IPS DF 4.7 (cell line): ENCODE measurements around the gene TRA2B.

Source experiments
- DNase-seq: peaks from one replicate; pipeline ENCODE4 v3.0.0-alpha.2; 2013; ENCODE audit warnings: low spot score; ENCODE audit errors: extremely low read depth

The TRA2B gene

GRCh38 chr3:185954366-185954723 is 16.5 kb upstream of the TRA2B start:
- DNase-seq: no peak

DNA sequence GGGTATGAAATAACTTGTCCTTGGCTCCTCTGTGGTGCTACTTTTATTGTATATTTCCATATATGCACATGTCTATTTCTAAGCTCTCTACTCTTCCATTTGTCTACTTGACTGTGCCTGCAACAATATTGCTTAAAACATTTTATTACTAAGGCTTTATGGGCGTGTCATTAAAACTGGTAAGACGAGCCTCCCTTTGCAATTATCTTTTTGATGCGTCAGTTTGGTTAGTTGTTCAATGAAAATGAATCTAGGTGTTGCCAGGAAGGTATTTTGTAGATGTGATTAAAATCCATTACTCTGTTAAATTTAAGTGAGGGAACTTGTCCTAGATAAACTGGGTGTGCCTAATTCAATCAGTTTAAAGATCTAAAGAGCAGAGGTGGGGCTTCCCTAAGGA is 12.9 kb upstream of the TRA2B start:
- no peak for DNase-seq

- DNase-seq: no peak
These were observed 11.7 kb upstream of the TRA2B start for GRCh38 chr3:185949515-185949914.

DNA sequence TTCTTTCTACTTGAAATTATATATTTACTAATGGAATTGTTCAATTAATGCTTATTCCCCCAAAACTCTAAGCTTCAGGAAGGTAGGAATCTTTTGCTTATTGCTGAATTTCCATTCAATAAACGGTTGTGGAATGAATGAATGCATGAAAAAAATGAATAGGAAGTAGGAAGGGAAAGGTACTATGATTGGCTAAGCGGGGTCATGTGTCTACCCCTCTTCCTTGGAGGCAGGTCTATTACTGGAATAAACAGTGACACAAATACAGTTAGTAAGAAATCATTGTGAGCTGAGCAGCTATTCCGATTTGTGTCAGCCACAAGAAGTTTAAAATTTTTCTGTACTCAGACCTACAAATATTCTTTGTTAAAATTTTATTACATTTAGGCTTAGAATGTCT is 10.5 kb upstream of the TRA2B start:
- DNase-seq: no peak

DNA sequence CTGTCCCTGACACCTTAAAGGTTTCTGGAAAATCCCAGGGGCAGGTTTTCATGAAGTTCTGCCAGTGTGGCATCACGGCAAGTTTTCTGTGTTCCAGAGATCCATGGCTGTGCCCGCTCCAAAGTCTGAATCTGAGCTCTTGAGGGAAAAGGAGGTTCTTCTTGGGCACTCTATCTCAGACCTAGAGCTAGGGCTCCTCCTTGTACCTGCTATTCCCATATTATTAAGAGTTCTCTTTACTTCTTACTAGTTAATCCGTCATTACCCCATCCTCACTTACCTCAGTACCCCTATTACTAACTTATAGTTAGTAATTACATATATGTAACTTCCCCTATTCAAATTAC is 5.9 kb upstream of the TRA2B start:
- DNase-seq: no peak

- DNase-seq: peak; percentile 86
These were observed 5.3 kb upstream of the TRA2B start for GRCh38 chr3:185942907-185943759.

DNA sequence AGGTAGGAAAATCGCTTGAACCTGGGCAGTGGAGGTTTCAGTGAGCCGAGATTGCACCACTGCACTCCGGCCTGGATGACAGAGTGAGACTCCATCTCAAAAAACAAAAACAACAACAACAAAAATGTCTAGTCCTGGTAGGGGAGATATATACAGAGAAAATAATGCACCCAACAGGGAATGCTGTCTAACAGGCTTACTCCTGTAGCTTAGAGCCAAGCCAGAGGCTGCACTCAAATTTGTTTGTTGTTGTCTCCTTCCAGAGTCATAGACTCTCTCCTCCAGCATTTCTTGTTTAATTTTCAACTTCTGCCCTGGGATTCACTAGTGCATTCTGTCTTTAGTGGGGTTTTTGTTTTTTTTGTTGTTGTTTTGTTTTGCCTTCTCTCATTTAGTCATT is 4.6 kb upstream of the TRA2B start:
- no peak for DNase-seq

DNA sequence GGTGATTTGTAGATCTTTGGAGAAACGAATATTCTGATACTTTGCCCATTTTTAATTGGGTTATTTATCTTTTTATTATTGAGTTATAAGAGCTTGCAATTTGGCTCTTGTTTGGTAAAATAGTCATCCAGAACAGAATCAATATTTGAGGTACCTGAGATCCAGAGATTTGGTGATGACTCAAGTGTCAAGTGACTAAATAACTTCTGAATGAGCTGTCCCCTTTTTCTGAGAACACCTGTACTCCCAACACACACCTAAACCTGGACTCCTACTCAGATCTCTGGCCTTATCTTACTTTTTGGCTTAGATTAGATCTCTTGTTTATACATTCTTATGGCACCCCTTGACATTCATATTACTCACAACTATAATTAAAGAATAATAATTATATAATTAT is 3.1 kb upstream of the TRA2B start:
- DNase-seq: no peak

- no peak for DNase-seq
These were observed 1.9 kb upstream of the TRA2B start for GRCh38 chr3:185939721-185940120.

- DNase-seq: peak; percentile 46
These were observed 763 bp downstream of the TRA2B start for GRCh38 chr3:185936814-185937688.

DNA sequence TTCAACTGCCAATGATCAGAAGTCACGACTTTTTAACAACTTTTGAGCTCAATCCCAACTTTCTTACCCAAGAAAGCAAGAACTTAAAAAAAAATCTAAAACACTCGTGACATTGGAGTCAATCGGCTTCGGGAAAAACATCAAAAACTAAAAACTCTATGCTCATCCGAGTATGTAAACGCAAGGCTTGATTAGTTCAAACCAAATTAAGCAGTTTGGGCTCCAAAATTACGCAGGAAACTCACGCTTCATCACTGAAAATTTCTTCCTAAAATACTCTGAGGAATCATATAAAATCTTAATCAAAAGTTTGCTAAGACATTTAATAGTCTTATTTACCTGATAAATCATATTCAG is 1.6 kb downstream of the TRA2B start:
- DNase-seq: no peak

DNA sequence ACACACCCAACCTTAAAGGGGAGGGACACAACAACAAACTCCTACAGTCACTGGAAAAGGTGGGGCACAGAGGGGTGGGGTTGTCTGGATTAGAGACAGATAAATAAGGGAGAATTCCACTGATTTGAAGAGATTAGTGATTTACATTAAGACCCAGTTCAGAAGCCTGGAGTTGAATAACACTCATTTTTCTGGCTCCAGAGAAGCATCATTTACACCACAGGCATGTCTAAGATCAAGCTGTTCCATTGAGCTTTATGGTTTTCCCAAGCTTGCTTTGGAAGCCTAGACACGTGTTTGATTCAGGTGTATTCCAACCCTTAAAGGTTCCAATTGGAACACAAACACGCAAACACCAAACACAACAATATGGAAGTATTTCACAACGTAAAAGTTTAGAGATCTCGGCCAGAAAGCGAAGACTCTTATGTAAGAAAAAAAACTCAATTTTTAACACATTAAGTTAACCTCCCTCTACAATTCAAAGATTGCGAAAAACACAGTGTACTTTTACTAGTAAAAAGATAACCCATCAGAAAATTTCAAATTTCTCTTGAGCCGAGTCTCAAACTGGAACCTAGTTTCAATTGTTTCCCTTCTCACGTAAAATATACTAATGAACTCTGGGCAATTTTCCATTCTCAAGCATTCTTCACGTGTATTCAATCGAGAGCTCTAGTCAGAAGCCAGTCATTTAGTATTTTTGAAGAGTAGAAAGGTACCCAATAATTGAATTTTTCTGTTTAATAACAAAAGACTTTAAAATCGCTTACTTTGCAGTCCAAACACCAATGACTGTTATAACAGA is 2.1 kb downstream of the TRA2B start:
- DNase-seq: no peak

DNA sequence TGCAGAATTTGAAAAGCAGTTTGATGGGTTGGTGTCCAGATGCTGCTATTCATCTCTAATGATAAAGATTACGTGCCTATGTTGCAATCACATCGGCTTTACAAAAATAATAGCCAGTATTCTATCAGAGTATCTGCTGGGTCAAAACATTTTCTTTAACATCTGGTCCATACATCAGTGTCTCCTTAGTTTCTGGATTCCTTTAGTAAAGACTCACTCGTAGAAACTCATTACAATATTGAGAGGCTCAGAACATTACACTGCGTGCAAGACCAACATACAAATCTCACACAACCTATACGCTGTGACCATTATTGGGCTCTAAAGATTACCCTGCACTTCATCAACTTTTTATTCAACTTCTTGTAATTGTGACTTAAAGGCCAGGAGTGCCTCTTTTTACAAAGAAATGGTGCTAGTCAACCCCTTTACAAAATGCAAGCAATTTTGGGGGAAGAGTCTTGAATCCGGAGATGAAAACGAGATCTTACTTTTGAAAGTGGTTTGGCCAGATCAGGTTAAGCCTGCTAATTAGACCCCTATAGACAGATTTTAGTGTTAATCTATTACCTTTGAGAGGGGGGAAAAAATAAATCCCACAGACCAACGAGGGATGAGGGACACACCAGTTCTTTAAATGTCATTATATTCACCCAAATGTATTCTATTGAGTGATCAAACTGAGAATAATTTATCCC is 2.9 kb downstream of the TRA2B start:
- no peak for DNase-seq

GRCh38 chr3:185934174-185934557 is 3.6 kb downstream of the TRA2B start:
- DNase-seq: no peak

DNA sequence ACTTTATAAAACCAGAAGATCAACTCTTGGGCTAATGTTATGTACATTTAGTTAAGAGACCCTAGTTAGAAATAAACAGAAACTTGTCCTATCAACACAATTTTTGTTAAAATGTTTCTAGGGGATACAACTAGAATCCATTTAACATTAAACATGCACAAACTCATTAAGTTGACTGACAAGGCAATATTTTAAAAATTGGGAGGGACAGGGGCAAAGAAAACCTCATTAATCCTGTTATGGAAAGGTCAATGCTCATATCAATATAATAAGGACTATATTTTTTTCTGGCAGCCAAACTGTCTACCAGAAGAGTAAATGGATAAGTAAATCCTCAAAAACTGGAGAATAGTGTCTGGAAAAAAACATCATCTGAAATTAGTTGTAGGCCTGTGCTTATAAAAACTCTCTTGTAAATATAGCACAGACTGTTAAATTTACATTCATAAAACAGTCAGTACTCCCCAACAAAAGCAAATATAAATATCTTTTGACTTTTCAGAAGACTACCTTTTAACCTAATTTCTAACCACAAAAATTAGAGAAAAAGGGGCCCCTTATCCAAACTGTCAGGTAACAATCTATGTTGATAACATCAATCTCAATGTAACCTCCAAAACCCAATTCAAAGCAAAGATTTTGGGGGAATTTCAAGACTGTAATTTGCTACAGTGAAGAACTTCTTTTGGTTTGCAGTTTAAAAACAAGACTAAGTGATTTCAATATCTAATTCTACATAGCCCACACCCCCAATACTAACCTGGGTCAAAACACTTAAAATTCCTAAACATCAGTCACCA is 4.2 kb downstream of the TRA2B start:
- DNase-seq: no peak

DNA sequence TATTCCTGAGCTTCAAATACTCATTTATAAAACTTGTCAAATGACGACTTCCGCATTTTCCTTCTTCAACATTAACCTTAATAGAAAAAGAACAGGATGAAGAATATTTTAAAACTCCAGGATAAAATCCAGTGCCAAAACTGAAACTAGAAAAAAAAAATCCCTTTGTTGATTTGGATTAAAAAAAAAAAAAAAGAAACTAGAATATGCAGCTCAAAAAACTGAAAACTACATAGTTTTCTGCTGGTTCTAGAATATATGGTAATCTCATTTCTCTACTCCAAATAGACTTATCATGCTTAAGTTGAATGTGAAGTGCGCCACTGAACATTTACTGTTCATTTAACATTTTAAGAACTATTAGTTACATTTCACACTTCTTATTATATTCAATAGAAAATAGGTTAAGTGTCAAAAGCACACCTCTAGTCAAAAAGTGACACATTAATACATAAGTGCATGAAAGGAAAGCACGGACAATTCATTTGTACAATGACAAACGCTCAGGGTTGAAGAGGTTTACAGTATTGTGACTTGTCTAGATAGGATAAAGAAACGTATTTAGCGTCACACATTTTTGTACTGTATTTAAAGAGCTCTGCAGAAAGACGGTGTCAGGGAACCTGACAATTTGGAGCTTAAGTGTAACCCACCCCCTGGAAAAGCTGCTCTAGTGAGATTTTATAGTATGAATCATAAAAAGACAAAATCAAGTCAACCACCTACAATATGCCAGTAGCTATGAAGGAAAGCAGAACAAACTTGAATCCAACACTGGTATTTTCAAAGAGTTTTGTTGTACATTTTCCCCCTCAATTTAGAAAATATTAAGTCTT is 5.8 kb downstream of the TRA2B start:
- no peak for DNase-seq

DNA sequence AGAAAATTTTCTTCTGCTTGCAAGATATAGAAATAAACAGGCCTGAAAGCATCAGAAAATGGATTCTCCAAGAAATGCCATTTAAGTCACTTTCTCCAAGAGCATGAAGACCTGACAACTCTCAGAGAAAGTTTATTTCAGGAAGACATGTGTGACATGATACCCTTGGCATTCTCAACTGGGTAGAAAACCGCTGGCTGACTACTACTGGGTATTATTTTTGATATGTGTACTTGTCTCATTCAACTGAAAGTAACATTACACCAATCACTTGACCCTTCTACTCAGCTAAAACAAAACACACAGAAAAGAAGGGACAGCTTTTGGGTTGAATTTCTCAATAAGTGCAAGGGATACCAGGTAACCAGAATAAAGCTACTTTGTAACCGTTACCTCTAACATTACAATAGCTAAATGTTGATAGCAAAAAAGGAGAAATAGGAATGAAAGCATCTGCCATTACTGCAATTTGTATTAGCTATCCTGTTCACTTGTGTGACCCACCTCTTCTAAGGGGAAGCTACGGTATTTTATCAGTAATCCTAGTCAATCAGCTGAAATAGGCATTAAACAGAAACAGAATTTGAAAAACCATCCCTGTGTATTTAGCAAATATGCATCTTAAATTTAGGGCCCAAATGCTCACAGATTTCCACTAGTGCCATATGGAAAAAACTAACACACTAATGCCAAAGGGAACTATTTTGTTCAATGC is 7.3 kb downstream of the TRA2B start:
- no peak for DNase-seq

- DNase-seq: no peak
These were observed 8.3 kb downstream of the TRA2B start for GRCh38 chr3:185929192-185930151.
